LNCAP (cell line): ENCODE results near the gene RFC2.

Experiments used
- TF ChIP-seq, protein P1 (sequence below): fragments of 450-650 bp; IDR thresholded peaks from 2 replicates; pipeline ENCODE4 v1.5.1; 2017; ENCODE audit warnings: mild to moderate bottlenecking

The RFC2 gene

DNA sequence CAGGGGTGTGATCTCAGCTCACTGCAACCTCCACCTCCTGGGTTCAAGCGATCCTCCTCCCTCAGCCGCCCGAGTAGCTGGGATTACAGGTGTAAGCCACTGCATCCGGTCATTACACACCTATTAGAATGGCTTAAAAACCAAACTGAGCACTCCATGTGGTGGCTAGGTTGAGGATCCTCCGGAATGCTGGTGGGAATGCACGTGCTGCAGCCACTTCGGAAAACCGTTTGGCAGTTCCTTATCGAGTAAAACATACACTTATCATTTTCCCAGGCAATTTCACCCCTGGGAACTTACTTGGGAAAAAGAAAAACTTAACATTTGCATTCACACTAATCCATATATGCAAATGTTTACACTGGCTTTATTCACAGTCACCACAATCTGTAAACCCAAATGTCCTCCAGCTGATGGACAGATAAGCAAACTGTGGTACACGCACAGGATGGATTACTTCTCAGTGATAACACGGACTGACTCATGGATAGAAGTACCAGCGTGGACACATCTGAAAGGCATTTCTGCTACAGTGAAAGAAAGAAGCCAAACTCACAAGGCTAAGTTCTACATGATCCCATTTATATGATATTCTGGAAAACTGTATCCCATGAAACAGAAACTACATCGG lies 20.4 kb downstream of the RFC2 start:
- TF ChIP-seq, protein P1, sequence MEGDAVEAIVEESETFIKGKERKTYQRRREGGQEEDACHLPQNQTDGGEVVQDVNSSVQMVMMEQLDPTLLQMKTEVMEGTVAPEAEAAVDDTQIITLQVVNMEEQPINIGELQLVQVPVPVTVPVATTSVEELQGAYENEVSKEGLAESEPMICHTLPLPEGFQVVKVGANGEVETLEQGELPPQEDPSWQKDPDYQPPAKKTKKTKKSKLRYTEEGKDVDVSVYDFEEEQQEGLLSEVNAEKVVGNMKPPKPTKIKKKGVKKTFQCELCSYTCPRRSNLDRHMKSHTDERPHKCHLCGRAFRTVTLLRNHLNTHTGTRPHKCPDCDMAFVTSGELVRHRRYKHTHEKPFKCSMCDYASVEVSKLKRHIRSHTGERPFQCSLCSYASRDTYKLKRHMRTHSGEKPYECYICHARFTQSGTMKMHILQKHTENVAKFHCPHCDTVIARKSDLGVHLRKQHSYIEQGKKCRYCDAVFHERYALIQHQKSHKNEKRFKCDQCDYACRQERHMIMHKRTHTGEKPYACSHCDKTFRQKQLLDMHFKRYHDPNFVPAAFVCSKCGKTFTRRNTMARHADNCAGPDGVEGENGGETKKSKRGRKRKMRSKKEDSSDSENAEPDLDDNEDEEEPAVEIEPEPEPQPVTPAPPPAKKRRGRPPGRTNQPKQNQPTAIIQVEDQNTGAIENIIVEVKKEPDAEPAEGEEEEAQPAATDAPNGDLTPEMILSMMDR, result no peak

DNA sequence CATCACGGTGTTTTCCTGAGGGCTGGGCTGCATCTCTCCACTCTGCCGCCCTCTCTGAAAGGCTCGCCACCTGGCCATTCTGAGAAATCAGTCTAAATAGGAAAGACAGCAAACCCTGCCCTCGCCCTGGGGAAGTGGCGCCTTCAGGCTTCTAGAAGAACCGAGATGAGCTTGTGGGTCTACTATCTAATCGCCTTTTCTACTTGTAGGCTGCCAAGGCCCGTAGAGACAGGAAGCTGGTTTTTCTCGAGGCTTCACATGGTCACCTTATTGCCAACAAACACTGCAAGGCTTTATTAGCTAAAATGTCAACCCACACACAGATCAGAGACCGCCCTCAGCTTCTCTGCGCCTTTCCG lies 23.0 kb downstream of the RFC2 start:
- TF ChIP-seq, protein P1, result no peak

DNA sequence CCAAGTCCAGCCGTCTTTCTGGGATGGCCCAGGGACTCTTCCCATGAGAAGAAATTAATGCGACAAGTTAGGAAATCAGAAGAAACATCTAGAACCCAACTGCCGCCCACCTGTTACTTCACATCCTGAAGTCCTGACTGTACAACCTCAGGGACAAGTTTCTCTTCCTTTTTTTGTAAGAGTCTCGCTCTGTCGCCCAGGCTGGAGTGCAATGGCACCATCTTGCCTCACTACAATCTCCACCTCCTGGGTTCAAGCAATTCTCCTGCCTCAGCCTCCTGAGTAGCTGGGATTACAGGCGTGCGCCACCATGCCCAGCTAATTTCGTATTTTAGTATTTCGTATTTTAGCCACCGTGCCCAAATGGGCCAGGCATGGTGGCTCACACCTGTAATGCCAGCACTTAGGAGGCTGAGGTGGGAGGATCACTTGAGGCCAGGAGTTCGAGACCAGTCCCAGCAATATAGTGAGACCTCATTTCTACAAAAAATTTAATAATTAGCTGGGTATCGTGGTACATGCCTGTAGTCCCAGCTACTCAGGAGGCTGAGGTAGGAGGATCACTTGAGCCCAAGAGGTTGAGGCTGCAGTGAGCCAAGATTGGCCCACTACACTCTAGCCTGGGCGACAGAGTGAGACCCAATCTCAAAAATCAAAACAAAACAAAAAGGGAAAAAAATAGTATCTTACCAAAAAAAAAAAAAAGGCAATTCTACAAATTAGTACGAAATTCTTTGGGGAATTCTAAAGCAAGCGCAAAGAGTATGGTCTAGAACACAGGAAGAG lies 23.6 kb downstream of the RFC2 start:
- TF ChIP-seq, protein P1, result no peak

DNA sequence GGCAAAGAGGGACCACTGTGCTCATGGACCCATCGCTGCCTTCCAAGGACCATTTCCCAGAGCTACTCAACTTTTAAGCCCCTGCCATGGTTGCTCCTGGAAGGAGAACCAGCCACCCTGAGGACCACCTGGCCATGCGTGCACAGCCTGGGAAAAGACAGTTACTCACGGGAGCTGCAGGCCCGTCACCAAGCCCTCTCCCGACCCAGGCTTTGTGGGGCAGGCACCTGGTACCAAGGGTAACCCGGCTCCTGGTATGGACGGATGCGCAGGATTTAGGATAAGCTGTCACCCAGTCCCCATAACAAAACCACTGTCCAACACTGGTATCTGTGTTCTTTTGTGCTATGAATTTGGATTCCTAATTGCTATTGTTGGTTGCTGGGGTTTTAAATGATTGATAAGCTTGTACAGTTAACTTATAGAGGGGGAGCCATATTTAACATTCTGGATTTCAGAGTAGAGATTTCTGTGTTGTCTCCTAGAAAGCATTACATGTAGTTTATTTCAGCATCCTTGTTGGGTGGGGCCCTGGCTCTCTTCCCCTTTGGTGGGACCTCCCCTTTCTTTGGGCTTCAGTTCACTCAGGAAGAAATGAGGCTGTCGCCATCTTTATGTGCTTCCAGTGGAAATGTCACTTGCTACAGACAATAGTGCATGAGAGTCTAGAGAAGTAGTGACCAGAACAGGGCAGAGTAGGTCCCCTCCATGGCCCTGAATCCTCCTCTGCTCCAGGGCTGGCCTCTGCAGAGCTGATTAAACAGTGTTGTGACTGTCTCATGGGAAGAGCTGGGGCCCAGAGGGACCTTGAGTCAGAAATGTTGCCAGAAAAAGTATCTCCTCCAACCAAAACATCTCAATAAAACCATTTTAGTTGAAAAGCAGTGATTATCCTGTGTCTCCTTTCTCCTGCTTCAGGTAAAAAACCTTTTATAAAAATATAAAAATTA lies 25.0 kb downstream of the RFC2 start:
- TF ChIP-seq, protein P1, result no peak

DNA sequence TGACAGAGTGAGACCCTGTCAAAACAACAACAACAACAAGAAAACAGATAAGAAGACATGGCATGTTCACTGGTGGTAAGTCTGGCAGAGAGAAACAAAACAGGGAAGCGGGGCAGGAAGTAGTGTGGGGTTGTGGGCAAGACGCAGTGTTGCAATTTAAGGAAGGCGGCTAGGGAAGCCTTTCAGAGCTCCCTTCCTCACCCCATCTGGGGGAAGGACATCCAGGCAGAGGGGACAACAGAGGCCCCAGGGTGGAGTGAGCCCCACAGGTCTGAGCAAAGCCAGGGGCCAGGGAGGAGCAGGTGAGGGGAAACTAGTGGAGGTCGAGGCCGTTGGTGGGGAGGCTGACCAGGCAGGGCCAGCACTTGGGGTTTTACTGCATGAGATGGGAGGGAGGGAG lies 27.6 kb downstream of the RFC2 start:
- TF ChIP-seq, protein P1, result no peak

DNA sequence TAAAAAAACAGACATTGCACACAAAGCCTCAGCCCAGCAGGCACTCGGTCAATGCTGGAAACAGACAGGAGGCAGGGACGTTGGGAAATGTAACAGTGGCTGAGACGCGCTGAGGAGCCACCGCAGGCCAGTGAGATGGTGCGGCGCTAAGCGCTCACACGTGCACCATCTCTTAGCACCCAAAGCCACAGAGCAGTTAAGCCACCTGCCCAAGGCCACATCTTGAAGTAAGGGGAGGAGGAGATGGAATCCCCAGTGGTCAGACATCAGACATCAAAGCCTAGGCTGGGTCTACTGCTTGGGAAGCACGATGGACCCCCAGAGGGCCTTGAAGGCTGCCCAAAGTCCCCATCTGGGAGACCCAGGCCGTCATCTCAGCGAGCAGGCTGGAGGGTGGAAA lies 28.8 kb downstream of the RFC2 start:
- TF ChIP-seq, protein P1, result no peak

DNA sequence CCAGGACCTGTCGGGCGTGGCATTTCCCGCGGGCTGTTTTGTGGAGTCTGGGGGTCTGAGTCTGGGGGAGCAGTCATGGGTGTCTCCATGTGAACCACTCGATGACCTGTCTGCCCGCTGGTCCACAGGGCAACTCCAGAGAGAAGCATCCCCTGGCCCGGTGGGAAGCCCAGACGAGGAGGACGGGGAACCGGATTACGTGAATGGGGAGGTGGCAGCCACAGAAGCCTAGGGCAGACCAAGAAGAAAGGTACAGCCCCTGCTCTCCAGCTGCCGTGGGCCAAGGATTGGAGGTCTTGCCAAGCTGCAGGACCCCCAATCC lies 29.7 kb downstream of the RFC2 start:
- TF ChIP-seq, protein P1, result no peak
